Heart right ventricle (tissue), 16 donors: ENCODE results near the gene S100Z. TPM values are rescaled to one million over a fixed set of nuclear protein-coding genes. Genes with fewer than 3 reads are reported as not detected.

Experiments used
- ATAC-seq, 8 donors: fragments of 200-7000 bp; cut with Tn5 transposase; one replicate each; pipeline ENCODE4 v1.9.1; 2020; ENCODE audit warnings: mild to moderate bottlenecking in 8 of 8, moderate library complexity in 8 of 8, moderate number of reproducible peaks in 1 of 8
- DNase-seq, 2 donors: peaks; one replicate each; pipeline ENCODE4 v3.0.0-alpha.2; 2020
- H3K27ac ChIP-seq, 10 donors: fragments of 200-600 bp; sonication (generic) in 2 of 10; one replicate each; pipeline versions ENCODE4 v1.5.0 to v1.8.0; 2020 to 2022; ENCODE audit warnings: mild to moderate bottlenecking in 3 of 10
- H3K27me3 ChIP-seq, 7 donors: fragments of 200-600 bp; one replicate each; pipeline ENCODE4 v1.8.0; 2021 to 2022; ENCODE audit warnings: mild to moderate bottlenecking in 2 of 7
- H3K36me3 ChIP-seq, 9 donors: fragments of 200-600 bp; sonication (generic) in 1 of 9; one replicate each; pipeline versions ENCODE4 v1.5.0 to v1.8.0; 2020 to 2022; ENCODE audit warnings: mild to moderate bottlenecking in 2 of 9
- H3K4me1 ChIP-seq, 9 donors: fragments of 200-600 bp; sonication (generic) in 1 of 9; one replicate each; pipeline versions ENCODE4 v1.5.0 to v1.8.0; 2020 to 2022; ENCODE audit warnings: mild to moderate bottlenecking in 4 of 9
- H3K4me3 ChIP-seq, 10 donors: fragments of 200-600 bp; sonication (generic) in 2 of 10; one replicate each; pipeline versions ENCODE4 v1.5.0 to v1.8.0; 2020 to 2022; ENCODE audit warnings: mild to moderate bottlenecking in 7 of 10, moderate library complexity in 2 of 10
- H3K9me3 ChIP-seq, 11 donors: fragments of 200-600 bp in 10 of 11; sonication (generic) in 2 of 11; one replicate each; pipeline versions ENCODE4 v1.5.0 to v1.8.0; 2013 to 2022; ENCODE audit warnings: mild to moderate bottlenecking in 2 of 11, control low read depth in 1 of 11, moderate library complexity in 1 of 11
- CTCF ChIP-seq, 9 donors: fragments of 200-600 bp; sonication (generic) in 2 of 9; IDR thresholded peaks; one replicate each; pipeline versions ENCODE4 v1.5.0 to v1.8.0; 2021 to 2022; ENCODE audit warnings: antibody characterized with exemption in 9 of 9, mild to moderate bottlenecking in 5 of 9, moderate library complexity in 1 of 9
- WGBS, 2 donors: extraction: QIAGEN DNeasy Blood & Tissue Kit; methylation state at CpG; one replicate each; pipeline ENCODE4 v1.1.7; 2013; ENCODE audit warnings: inconsistent platforms in 1 of 2; 5-methylcytosine and 5-hydroxymethylcytosine counted together
- intact Hi-C, 10 donors: fragments of 100-400 bp; cut with DNase I; formaldehyde crosslinking; loops; one replicate each; pipeline versions ENCODE4 v1.11.1 to v1.14.2; 2022
- polyA plus RNA-seq, 2 donors: library from polyadenylated mRNA; stranded (reverse); fragments of 200-250 nt; gene quantifications; one replicate each; pipeline ENCODE4 v1.2.3, GENCODE V29; 2013
- total RNA-seq, 10 donors: library from RNA; stranded (reverse); fragmentation: NEBNext Ultra II Directional in 3 of 10; extraction: Animal tissue kit (Norgen Biotek cat#: 25700) in 3 of 10; gene quantifications; one replicate each; pipeline versions ENCODE4 v1.2.1 to v1.2.4, GENCODE V29; 2021 to 2023
- donor health status: Arrhythmogenic right ventricular cardiomyopathy.
- donor health status: ischemic (EF 13 %, LVEDD 7.1; RV severe dilation, severe dysfunction).
- donor health status: healthy with polysubstance abuse.
- donor health status: DM: no; HTN: yes; CAD: no.
- donor health status: DM: no; HTN: no; CAD: no.
- donor health status: ischemic (EF 25% LVEDD 6.9; RV normal size, moderate dysfunction).
- donor health status: ischemic (EF 25% LVEDD 5.7; RV mildly dilated, moderate dysfunction).
- donor health status: healthy.
- donor health status: DM: yes; HTN: yes; CAD: no.
- donor health status: Ischemic cardiomyopathy.
- donor health status: ischemic (EF 35%, LVEDD 5.7; RV mildly dilated, moderate dysfunction).
- donor health status: nonischemic (EF 11% LVEDD 7.7; RV severe dilation, severe dysfunction).
- donor health status: DM: yes; HTN: yes; CAD: no.
- donor health status: PGD.
- donor health status: ischemic (EF 29% LVEDD 5.4; RV normal size, mild dysfunction).
- donor health status: nonischemic (EF 23%, LVEDD 6.1; RV moderate dilation, normal function).

Gene S100Z
- total and polyA plus RNA-seq, 12 donors, result 0.03 to 0.22 TPM; not detected in 10

- H3K4me3 ChIP-seq, result no peak overlapping the region
- H3K27me3 ChIP-seq, result peaks cover 0 to 48% (median 31%) of the 10 kb centered on the region in 7 donors
- no peaks in the 10 kb centered on the region for H3K36me3 ChIP-seq
- no peak for TF ChIP-seq CTCF (IDR thresholded peaks at IDR 0.05)
- WGBS, 2 donors, result 88 to 89% methylated on average over 3 of the region's 3 CpGs
- DNase-seq (no peak), ATAC-seq (no peak)
- peaks cover 0 to 23% (median 13%) of the 10 kb centered on the region in 9 donors for H3K4me1 ChIP-seq
- H3K9me3 ChIP-seq, result no peaks in the 10 kb centered on the region
- H3K27ac ChIP-seq, result peak overlapping the region in 1 of 10 donors; percentile 31
- intact Hi-C loops, result no loop called here
Observed at GRCh38 chr5:76816110-76816831, 33.5 kb upstream of the S100Z start.

- no peak for TF ChIP-seq CTCF (IDR thresholded peaks at IDR 0.05)
- ATAC-seq (peak; percentile 56 to 85 (median 75)), DNase-seq (peak; percentile 41 to 57)
- intact Hi-C loops, result no loop called here
- Histone ChIP-seq H3K27me3 (peaks cover 0 to 48% (median 34%) of the 10 kb centered on the region in 7 donors), H3K27ac (peak within 1 kb of the TSS in 8 of 10 donors; percentile 45 to 89 (median 74)), H3K4me1 (peaks cover 0 to 23% (median 13%) of the 10 kb centered on the region in 9 donors), H3K4me3 (peak within 1 kb of the TSS; percentile 40 to 76 (median 60)), H3K9me3 (peaks cover 0 to under 1% (median 0%) of the 10 kb centered on the region in 11 donors), H3K36me3 (no peaks in the 10 kb centered on the region)
- 1% methylated on average over 72 of the region's 72 CpGs for WGBS, 2 donors
Observed at GRCh38 chr5:76818844-76819831, 30.7 kb upstream of the S100Z start, which contains the start of gene F2RL1. TSS of gene F2RL1 (plus strand) at chr5:76819030. CDS start at chr5:76819183, 153 bp downstream.

GRCh38 chr5:76819851-76820525 is 29.8 kb upstream of the S100Z start:
- 28 to 42% methylated on average over 31 of the region's 31 CpGs for WGBS, 2 donors
- Histone ChIP-seq H3K27ac (peak overlapping the region in 8 of 10 donors; percentile 45 to 89 (median 74)), H3K4me1 (peaks cover 0 to 23% (median 13%) of the 10 kb centered on the region in 9 donors), H3K9me3 (peaks cover 0 to 9% (median 0%) of the 10 kb centered on the region in 11 donors), H3K27me3 (peaks cover 0 to 48% (median 34%) of the 10 kb centered on the region in 7 donors), H3K36me3 (no peaks in the 10 kb centered on the region), H3K4me3 (peak overlapping the region; percentile 40 to 76 (median 60))
- no peak for TF ChIP-seq CTCF (IDR thresholded peaks at IDR 0.05)
- intact Hi-C loops, result no loop called here
- DNase-seq, result peak in 1 of 2 donors; percentile 22
- ATAC-seq, result peak; percentile 14 to 38 (median 30)
